Trophoblast cell (in vitro differentiated cells and primary cell): Measurements from ENCODE around the gene ROR2.
"Not testable (repeated sequence)": the region's sequence is repeated elsewhere in the genome, so short reads cannot be mapped to it uniquely, and the experiment has no call there.

Source experiments
- DNase-seq, 2 donors: peaks; one replicate each; pipeline ENCODE4 v3.0.0-alpha.2; 2016
- H2AFZ ChIP-seq: 2 replicates; pipeline ENCODE4 v1.6.1; 2013; ENCODE audit warnings: low read length, moderate library complexity, mild to moderate bottlenecking; ENCODE audit not compliant: insufficient read depth, poor library complexity
- H2AK5ac ChIP-seq: 2 replicates; pipeline ENCODE4 v1.6.1; 2013; ENCODE audit warnings: mild to moderate bottlenecking, low read length
- H2BK120ac ChIP-seq: 2 replicates; pipeline ENCODE4 v1.6.1; 2013; ENCODE audit warnings: low read length, mild to moderate bottlenecking, moderate library complexity; ENCODE audit not compliant: insufficient read depth, poor library complexity
- H2BK12ac ChIP-seq: 2 replicates; pipeline ENCODE4 v1.6.1; 2013; ENCODE audit warnings: mild to moderate bottlenecking, low read length, moderate library complexity
- H2BK5ac ChIP-seq: 2 replicates; pipeline ENCODE4 v1.6.1; 2013; ENCODE audit warnings: low read length, low read depth, moderate library complexity, mild to moderate bottlenecking; ENCODE audit not compliant: poor library complexity
- H3K14ac ChIP-seq: 2 replicates; pipeline ENCODE4 v1.6.1; 2013; ENCODE audit warnings: mild to moderate bottlenecking, low read length
- H3K18ac ChIP-seq: 2 replicates; pipeline ENCODE4 v1.6.1; 2013; ENCODE audit warnings: mild to moderate bottlenecking, low read length
- H3K23ac ChIP-seq: 2 replicates; pipeline ENCODE4 v1.6.1; 2013; ENCODE audit warnings: low read length
- H3K27ac ChIP-seq: 2 replicates; pipeline ENCODE4 v1.5.1; 2013; ENCODE audit warnings: low read depth, mild to moderate bottlenecking, inconsistent platforms, low read length, moderate library complexity
- H3K27me3 ChIP-seq: 2 replicates; pipeline ENCODE4 v1.6.1; 2013; ENCODE audit warnings: inconsistent platforms, mild to moderate bottlenecking, low read length, moderate library complexity; ENCODE audit not compliant: insufficient read depth
- H3K36me3 ChIP-seq, 2 experiments: 1 replicate in 1 of 2; 2 replicates in 1 of 2; pipeline ENCODE4 v1.6.1; 2013; ENCODE audit warnings: low read length in 2 of 2, mild to moderate bottlenecking in 2 of 2, moderate library complexity in 1 of 2; ENCODE audit not compliant: insufficient read depth in 2 of 2, control insufficient read depth in 1 of 2
- H3K4ac ChIP-seq: 2 replicates; pipeline ENCODE4 v1.6.1; 2013; ENCODE audit warnings: low read depth, mild to moderate bottlenecking, low read length, moderate library complexity
- H3K4me1 ChIP-seq, 2 experiments: 1 replicate in 1 of 2; 2 replicates in 1 of 2; pipeline ENCODE4 v1.6.1; 2013; ENCODE audit warnings: low read length in 2 of 2, mild to moderate bottlenecking in 2 of 2, moderate library complexity in 1 of 2; ENCODE audit not compliant: insufficient read depth in 2 of 2, control insufficient read depth in 1 of 2
- H3K4me2 ChIP-seq: 2 replicates; pipeline ENCODE4 v1.6.1; 2013; ENCODE audit warnings: inconsistent platforms, mild to moderate bottlenecking, low read length, moderate library complexity
- H3K4me3 ChIP-seq: 2 replicates; pipeline ENCODE4 v1.5.1; 2013; ENCODE audit warnings: mild to moderate bottlenecking, low read depth, low read length, inconsistent platforms
- H3K79me1 ChIP-seq: one replicate; pipeline ENCODE4 v1.6.1; 2013; ENCODE audit warnings: low read length
- H3K79me2 ChIP-seq: 2 replicates; pipeline ENCODE4 v1.6.1; 2013; ENCODE audit warnings: low read length, mild to moderate bottlenecking; ENCODE audit not compliant: control insufficient read depth, insufficient read depth, poor library complexity
- H3K9ac ChIP-seq: 2 replicates; pipeline ENCODE4 v1.6.1; 2013; ENCODE audit warnings: mild to moderate bottlenecking, low read length
- H3K9me3 ChIP-seq: 2 replicates; pipeline ENCODE4 v1.6.1; 2013; ENCODE audit warnings: low read depth, mild to moderate bottlenecking, control low read depth, inconsistent platforms, low read length; ENCODE audit not compliant: insufficient read depth
- H4K12ac ChIP-seq: 2 replicates; pipeline ENCODE4 v1.6.1; 2013; ENCODE audit warnings: low read depth, mild to moderate bottlenecking, low read length, moderate library complexity
- H4K8ac ChIP-seq: 2 replicates; pipeline ENCODE4 v1.6.1; 2013; ENCODE audit warnings: low read depth, mild to moderate bottlenecking, low read length, moderate library complexity
- H4K91ac ChIP-seq: one replicate; pipeline ENCODE4 v1.6.1; 2013; ENCODE audit warnings: low read depth, mild to moderate bottlenecking, low read length, moderate library complexity
- WGBS: extraction: QIAGEN DNeasy Blood & Tissue Kit; methylation state at CpG from one replicate; pipeline ENCODE4 v1.1.7; 2013; ENCODE audit warnings: missing lambda C conversion rate; ENCODE audit not compliant: insufficient read length, insufficient coverage; ENCODE audit errors: extremely low coverage; 5-methylcytosine and 5-hydroxymethylcytosine counted together

ROR2 gene

DNA sequence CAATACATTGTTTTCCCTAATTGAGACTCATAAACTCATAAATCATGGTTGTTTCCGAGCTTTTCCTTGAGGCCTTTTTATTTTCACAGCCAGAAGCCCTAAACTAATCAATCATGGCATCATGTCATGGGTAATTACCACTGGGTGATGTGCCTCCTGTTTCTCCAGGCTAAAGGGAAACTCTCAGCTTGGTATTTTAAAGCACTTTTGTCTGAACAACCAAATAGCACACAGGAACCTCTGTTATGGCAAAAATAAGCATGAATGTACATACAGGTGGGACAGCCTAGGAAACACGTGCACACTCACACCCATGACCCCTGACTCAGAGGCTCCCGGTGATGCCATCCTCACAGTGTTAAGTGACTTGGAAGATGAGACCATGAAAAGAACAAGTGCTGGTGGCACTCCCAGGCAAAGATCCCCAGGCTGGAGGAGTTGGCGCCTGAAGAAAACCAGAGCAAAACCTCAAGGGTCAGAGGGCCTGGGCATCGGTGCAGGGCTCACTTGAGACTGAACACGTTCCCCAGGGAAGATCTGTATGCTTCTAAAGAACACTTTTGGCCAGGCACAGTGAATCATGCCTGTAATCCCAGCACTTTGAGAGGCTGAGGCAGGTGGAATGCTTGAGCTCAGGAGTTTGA is 154.3 kb downstream of the ROR2 start:
- Histone ChIP-seq H2AFZ (no peak overlapping the region), H2BK120ac (no peak overlapping the region), H3K79me2 (peaks cover 2% of the 10 kb centered on the region), H3K23ac (no peak overlapping the region), H3K14ac (no peak overlapping the region), H2AK5ac (no peak overlapping the region), H4K8ac (no peak overlapping the region), H3K18ac (no peak overlapping the region), H3K27me3 (no peaks in the 10 kb centered on the region), H2BK5ac (no peak overlapping the region), H3K27ac (no peak overlapping the region), H3K9ac (no peak overlapping the region), H4K91ac (no peak overlapping the region), H3K4ac (no peak overlapping the region), H3K9me3 (no peaks in the 10 kb centered on the region), H4K12ac (no peak overlapping the region), H3K36me3 (no peaks in the 10 kb centered on the region), H3K4me2 (no peak overlapping the region), H3K4me3 (no peak overlapping the region), H2BK12ac (no peak overlapping the region), H3K4me1 (peaks cover 5% of the 10 kb centered on the region in 2 experiments), H3K79me1 (no peaks in the 10 kb centered on the region)
- DNase-seq, result no peak
- WGBS, result no CpG with 5 or more reads among the region's 6 CpGs

DNA sequence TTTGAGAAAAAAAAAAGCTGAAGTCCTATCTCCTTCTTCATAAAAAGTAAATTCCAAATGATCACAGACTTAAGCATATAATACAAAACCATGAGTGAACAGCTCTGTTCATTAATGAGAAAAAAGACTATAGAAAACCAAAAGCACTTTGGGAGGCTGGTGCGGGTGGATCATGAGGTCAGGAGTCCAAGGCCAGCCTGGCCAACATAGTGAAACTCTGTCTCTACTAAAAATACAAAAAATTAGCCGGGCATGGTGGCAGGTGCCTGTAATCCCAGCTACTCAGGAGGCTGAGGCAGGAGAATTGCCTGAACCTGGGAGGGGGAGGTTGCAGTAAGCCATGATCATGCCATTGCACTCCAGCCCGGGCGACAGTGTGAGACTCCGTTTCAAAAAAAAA is 156.7 kb downstream of the ROR2 start:
- H3K27me3 ChIP-seq, H2AK5ac ChIP-seq, H3K9ac ChIP-seq, H3K4me2 ChIP-seq, H3K4me3 ChIP-seq, H3K27ac ChIP-seq, H4K91ac ChIP-seq, H3K9me3 ChIP-seq, H4K8ac ChIP-seq, H2BK5ac ChIP-seq, H3K4me1 ChIP-seq, H4K12ac ChIP-seq, DNase-seq, H3K23ac ChIP-seq, H3K4ac ChIP-seq, H2BK120ac ChIP-seq, H2AFZ ChIP-seq, H2BK12ac ChIP-seq, H3K14ac ChIP-seq, H3K18ac ChIP-seq, H3K79me1 ChIP-seq, H3K36me3 ChIP-seq, H3K79me2 ChIP-seq: not testable (repeated sequence)
- no CpG with 5 or more reads among the region's 5 CpGs for WGBS

DNA sequence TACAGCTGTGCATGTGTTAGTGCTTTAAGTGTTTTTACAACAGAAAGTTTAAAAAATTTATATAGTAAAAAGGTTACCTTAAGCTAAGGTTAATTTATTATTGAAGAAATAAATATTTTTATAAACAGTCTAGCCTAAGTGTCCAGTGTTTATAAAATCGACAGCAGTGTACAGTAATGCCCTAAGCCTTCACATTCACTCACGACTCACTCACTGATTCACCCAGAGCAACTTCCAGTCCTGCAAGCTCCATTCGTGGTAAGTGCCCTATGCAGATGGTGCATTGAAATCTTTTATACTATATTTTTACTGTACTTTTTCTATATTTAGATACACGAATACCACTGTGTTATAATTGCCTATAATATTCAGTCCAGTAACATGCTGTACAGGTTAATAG is 159.1 kb downstream of the ROR2 start:
- Histone ChIP-seq H4K8ac (no peak overlapping the region), H3K9me3 (no peaks in the 10 kb centered on the region), H3K4me2 (no peak overlapping the region), H2BK12ac (no peak overlapping the region), H4K12ac (no peak overlapping the region), H3K79me2 (peaks cover 2% of the 10 kb centered on the region), H2BK120ac (no peak overlapping the region), H3K4me1 (peaks cover 2 to 3% of the 10 kb centered on the region in 2 experiments), H2AFZ (no peak overlapping the region), H3K4me3 (no peak overlapping the region), H3K23ac (no peak overlapping the region), H4K91ac (no peak overlapping the region), H3K36me3 (no peaks in the 10 kb centered on the region), H3K79me1 (no peaks in the 10 kb centered on the region), H3K18ac (no peak overlapping the region), H3K4ac (no peak overlapping the region), H3K27ac (no peak overlapping the region), H3K9ac (no peak overlapping the region), H2AK5ac (no peak overlapping the region), H3K14ac (no peak overlapping the region), H2BK5ac (no peak overlapping the region), H3K27me3 (no peaks in the 10 kb centered on the region)
- WGBS, result no CpG with 5 or more reads among the region's 4 CpGs
- DNase-seq, result no peak

DNA sequence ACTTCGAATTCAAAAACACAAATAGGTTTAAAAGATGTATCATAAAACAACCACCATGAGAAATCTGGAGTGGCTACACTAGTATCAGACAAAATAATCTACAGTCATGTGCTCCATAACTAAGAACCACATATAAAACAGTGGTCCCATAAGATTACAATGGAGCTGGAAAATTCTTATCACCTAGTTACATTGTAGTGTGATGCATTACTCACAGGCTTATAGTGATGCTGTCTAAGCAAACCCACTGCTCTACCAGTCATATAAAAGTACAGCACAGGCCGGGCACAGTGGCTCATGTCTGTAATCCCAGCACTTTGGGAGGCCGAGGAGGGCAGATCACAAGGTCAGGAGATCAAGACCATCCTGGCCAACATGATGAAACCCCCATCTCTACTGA is 160.1 kb downstream of the ROR2 start:
- Histone ChIP-seq H3K27ac (no peak overlapping the region), H3K9me3 (no peaks in the 10 kb centered on the region), H3K27me3 (no peaks in the 10 kb centered on the region), H2BK120ac (no peak overlapping the region), H3K4me3 (no peak overlapping the region), H3K36me3 (no peaks in the 10 kb centered on the region), H3K4me2 (no peak overlapping the region), H3K23ac (no peak overlapping the region), H3K9ac (no peak overlapping the region), H3K79me1 (no peaks in the 10 kb centered on the region), H2AFZ (no peak overlapping the region), H4K8ac (no peak overlapping the region), H2BK12ac (no peak overlapping the region), H3K4ac (no peak overlapping the region), H3K4me1 (no peaks in the 10 kb centered on the region), H4K12ac (no peak overlapping the region), H3K79me2 (peaks cover 2% of the 10 kb centered on the region), H2AK5ac (no peak overlapping the region), H4K91ac (no peak overlapping the region), H2BK5ac (no peak overlapping the region), H3K18ac (no peak overlapping the region), H3K14ac (no peak overlapping the region)
- no peak for DNase-seq
- WGBS, result no CpG with 5 or more reads among the region's 3 CpGs
